Measurements from ENCODE around the gene MRPL57.

DNA sequence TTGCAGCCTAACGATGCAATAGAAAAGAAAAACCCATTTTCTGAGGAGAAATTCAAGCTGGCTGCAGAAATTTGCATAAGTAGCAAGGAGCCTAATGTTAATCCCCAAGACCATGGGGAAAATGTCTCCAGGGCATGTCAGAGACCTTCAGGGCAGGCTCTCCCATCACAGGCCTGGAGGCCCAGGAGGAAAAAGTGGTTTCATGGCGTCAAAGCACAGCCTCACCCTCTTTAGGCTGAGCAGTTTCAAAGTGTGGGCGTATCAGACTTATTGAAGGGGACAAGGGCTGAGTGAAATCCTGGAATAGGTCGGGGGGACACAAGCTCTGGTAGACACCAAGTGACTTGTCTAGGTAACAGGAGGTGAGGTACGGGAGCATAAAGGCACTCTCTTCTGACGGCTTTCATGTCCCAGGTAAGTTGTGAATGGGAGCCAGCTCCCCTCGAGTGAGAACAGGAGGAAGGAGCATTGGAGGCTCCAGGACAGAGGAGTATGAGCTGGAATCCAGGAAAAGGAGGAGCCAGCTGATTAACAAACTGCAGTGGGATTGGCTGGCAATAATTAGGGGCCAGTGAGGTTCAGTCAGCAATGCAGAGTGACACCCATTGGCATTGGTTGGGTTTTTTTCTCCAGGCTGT lies 35.8 kb downstream of the MRPL57 start:
- TF ChIP-seq, protein P1, sequence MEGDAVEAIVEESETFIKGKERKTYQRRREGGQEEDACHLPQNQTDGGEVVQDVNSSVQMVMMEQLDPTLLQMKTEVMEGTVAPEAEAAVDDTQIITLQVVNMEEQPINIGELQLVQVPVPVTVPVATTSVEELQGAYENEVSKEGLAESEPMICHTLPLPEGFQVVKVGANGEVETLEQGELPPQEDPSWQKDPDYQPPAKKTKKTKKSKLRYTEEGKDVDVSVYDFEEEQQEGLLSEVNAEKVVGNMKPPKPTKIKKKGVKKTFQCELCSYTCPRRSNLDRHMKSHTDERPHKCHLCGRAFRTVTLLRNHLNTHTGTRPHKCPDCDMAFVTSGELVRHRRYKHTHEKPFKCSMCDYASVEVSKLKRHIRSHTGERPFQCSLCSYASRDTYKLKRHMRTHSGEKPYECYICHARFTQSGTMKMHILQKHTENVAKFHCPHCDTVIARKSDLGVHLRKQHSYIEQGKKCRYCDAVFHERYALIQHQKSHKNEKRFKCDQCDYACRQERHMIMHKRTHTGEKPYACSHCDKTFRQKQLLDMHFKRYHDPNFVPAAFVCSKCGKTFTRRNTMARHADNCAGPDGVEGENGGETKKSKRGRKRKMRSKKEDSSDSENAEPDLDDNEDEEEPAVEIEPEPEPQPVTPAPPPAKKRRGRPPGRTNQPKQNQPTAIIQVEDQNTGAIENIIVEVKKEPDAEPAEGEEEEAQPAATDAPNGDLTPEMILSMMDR (IDR thresholded peaks at IDR 0.05; ENCODE audit: low read length) = no peak
- no peak for TF ChIP-seq EZH2 (IDR thresholded peaks at IDR 0.05; ENCODE audit: borderline replicate concordance, low read length)
